Hepatocyte (in vitro differentiated cells): Measurements from ENCODE around the gene ITK.

ENCODE experiments used
- EZH2 ChIP-seq: fragments of 200-600 bp; sonication (generic); IDR thresholded peaks from 2 replicates; pipeline ENCODE4 v1.6.1; 2016; ENCODE audit warnings: antibody characterized with exemption, mild to moderate bottlenecking, borderline replicate concordance
- EZH2phosphoT487 ChIP-seq: fragments of 200-600 bp; sonication (generic); IDR thresholded peaks from one replicate; pipeline ENCODE4 v1.6.1; 2018; ENCODE audit warnings: antibody characterized with exemption, mild to moderate bottlenecking, low read depth, moderate library complexity; ENCODE audit not compliant: unreplicated experiment, severe bottlenecking
- TF ChIP-seq, protein P1 (sequence below): fragments of 200-600 bp; sonication (generic); IDR thresholded peaks from 2 replicates; pipeline ENCODE4 v1.5.1; 2016; ENCODE audit warnings: antibody characterized with exemption, mild to moderate bottlenecking; ENCODE audit not compliant: poor library complexity

DNA sequence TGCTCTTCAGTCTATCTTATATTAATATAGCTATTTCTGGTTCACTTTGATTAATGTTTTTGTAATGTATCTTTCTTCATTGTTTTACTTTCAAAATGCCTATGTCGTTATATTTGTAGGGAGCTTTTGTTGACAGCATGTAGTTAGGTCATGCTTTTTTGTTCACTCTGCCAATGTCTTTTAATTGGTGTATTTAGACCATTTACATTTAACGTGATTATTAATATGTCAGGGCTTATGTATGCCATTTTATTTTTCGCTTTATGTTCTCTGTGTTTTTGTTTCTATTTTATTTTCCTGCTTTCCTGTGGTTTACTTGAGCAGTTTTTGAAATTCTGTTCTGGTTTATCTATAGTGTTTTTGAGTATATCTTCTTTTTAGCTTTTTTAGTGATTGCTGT is 25.3 kb upstream of the ITK start:
- TF ChIP-seq, protein P1, sequence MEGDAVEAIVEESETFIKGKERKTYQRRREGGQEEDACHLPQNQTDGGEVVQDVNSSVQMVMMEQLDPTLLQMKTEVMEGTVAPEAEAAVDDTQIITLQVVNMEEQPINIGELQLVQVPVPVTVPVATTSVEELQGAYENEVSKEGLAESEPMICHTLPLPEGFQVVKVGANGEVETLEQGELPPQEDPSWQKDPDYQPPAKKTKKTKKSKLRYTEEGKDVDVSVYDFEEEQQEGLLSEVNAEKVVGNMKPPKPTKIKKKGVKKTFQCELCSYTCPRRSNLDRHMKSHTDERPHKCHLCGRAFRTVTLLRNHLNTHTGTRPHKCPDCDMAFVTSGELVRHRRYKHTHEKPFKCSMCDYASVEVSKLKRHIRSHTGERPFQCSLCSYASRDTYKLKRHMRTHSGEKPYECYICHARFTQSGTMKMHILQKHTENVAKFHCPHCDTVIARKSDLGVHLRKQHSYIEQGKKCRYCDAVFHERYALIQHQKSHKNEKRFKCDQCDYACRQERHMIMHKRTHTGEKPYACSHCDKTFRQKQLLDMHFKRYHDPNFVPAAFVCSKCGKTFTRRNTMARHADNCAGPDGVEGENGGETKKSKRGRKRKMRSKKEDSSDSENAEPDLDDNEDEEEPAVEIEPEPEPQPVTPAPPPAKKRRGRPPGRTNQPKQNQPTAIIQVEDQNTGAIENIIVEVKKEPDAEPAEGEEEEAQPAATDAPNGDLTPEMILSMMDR, result no peak
- no peak for TF ChIP-seq EZH2phosphoT487
- TF ChIP-seq EZH2, result no peak
